PFSK-1 (cell line): ENCODE results near the gene UBE2O.

Source experiments
- FOXP2 ChIP-seq: optimal IDR thresholded peaks from 2 replicates; pipeline ENCODE3; 2011; ENCODE audit warnings: borderline replicate concordance, control low read depth, inconsistent platforms; ENCODE audit not compliant: insufficient read depth; ENCODE audit errors: extremely low read length, extremely low read depth
- POLR2AphosphoS5 ChIP-seq: IDR thresholded peaks from 2 replicates; pipeline ENCODE4 v1.6.1; 2012; ENCODE audit warnings: low read depth, mild to moderate bottlenecking, control low read depth, low read length, moderate library complexity
- REST ChIP-seq, 2 experiments: IDR thresholded peaks; 2 replicates each; pipeline versions ENCODE4 v1.6.1 to v1.8.0; 2011 to 2012; ENCODE audit warnings: low read depth in 2 of 2, low read length in 2 of 2, control low read depth in 1 of 2, inconsistent platforms in 1 of 2, mild to moderate bottlenecking in 1 of 2, moderate library complexity in 1 of 2; ENCODE audit not compliant: insufficient read depth in 1 of 2
- SIN3A ChIP-seq: IDR thresholded peaks from 2 replicates; pipeline ENCODE4 v1.6.1; 2012; ENCODE audit warnings: mild to moderate bottlenecking, low read length, moderate library complexity, borderline replicate concordance; ENCODE audit not compliant: insufficient read depth
- TAF1 ChIP-seq: IDR thresholded peaks from 2 replicates; pipeline ENCODE4 v1.6.1; 2012; ENCODE audit warnings: low read length, control low read depth, borderline replicate concordance; ENCODE audit not compliant: insufficient read depth

Gene UBE2O

GRCh38 chr17:76442341-76443338 is 10.3 kb downstream of the UBE2O start:
- no peak for TF ChIP-seq FOXP2
- no peak for TF ChIP-seq POLR2AphosphoS5

- no peak for TF ChIP-seq REST (IDR thresholded peaks at IDR 0.05; ENCODE audit: insufficient read depth in 1 of 2, low read depth in 2 of 2, low read length in 2 of 2)
- no peak for TF ChIP-seq TAF1
- no peak for TF ChIP-seq POLR2AphosphoS5
- TF ChIP-seq FOXP2 = no peak
- no peak for TF ChIP-seq SIN3A
Observed at GRCh38 chr17:76441686-76442340, 11.1 kb downstream of the UBE2O start.

GRCh38 chr17:76440751-76441362 is 12.1 kb downstream of the UBE2O start:
- no peak for TF ChIP-seq REST (IDR thresholded peaks at IDR 0.05; ENCODE audit: insufficient read depth in 1 of 2, low read depth in 2 of 2, low read length in 2 of 2)
- no peak for TF ChIP-seq POLR2AphosphoS5
- no peak for TF ChIP-seq TAF1
- TF ChIP-seq FOXP2 = no peak
- TF ChIP-seq SIN3A = no peak

- TF ChIP-seq SIN3A = no peak
- TF ChIP-seq TAF1 = no peak
- no peak for TF ChIP-seq POLR2AphosphoS5
- no peak for TF ChIP-seq REST (IDR thresholded peaks at IDR 0.05; ENCODE audit: insufficient read depth in 1 of 2, low read depth in 2 of 2, low read length in 2 of 2)
- TF ChIP-seq FOXP2 = no peak
Observed at GRCh38 chr17:76439314-76439928, 13.5 kb downstream of the UBE2O start.

GRCh38 chr17:76438906-76439305 is 14.0 kb downstream of the UBE2O start:
- TF ChIP-seq REST (IDR thresholded peaks at IDR 0.05; ENCODE audit: insufficient read depth in 1 of 2, low read depth in 2 of 2, low read length in 2 of 2) (no peak), POLR2AphosphoS5 (no peak), FOXP2 (no peak), SIN3A (no peak), TAF1 (no peak)
